IMR-90 (cell line): ENCODE data around the gene PTK6. TPM values are rescaled to one million over a fixed set of nuclear protein-coding genes. Genes with fewer than 3 reads are reported as not detected.

Experiments
- ATAC-seq: fragments of 200-7000 bp; cut with Tn5 transposase; 2 replicates; pipeline ENCODE4 v1.9.1; 2020; ENCODE audit warnings: low read depth, mild to moderate bottlenecking, moderate library complexity
- BruUV-seq: library from RNA; stranded (reverse); fragments of 400-500 nt; replicated peaks from 2 replicates; lab custom pipeline; 2021; lab: Mats Ljungman, UMichigan
- CTCF ChIA-PET: fragments of 300-600 bp; formaldehyde crosslinking; extraction: SDS; loops from one replicate; lab custom pipeline; 2021; ENCODE audit warnings: antibody characterized with exemption; lab: Yijun Ruan, JAX
- POLR2A ChIA-PET: fragments of 300-600 bp; sonication (Branson Sonifier 250); formaldehyde crosslinking; loops from one replicate; lab custom pipeline; 2022; ENCODE audit warnings: antibody characterized with exemption; ENCODE audit not compliant: unreplicated experiment; lab: Charles Lee
- DNase-seq: peaks from one replicate; pipeline ENCODE4 v3.0.0; 2013
- H2AFZ ChIP-seq: replicated peaks from 2 replicates; pipeline ENCODE3; 2013; ENCODE audit warnings: low read length, mild to moderate bottlenecking; ENCODE audit not compliant: poor library complexity
- H2AK5ac ChIP-seq: 2 replicates; pipeline ENCODE4 v1.6.1; 2013; ENCODE audit warnings: low read depth, low read length, inconsistent platforms
- H2AK9ac ChIP-seq: replicated peaks from 2 replicates; pipeline ENCODE3; 2013; ENCODE audit warnings: mild to moderate bottlenecking, low read depth, low read length, moderate library complexity; ENCODE audit not compliant: poor library complexity
- H2BK120ac ChIP-seq: 2 replicates; pipeline ENCODE4 v1.6.1; 2013; ENCODE audit warnings: low read depth, low read length, inconsistent platforms
- H2BK15ac ChIP-seq: 3 replicates; pipeline ENCODE4 v1.6.1; 2013; ENCODE audit warnings: low read depth, low read length, inconsistent platforms
- H2BK20ac ChIP-seq: 2 replicates; pipeline ENCODE4 v1.6.1; 2013; ENCODE audit warnings: low read depth, mild to moderate bottlenecking, inconsistent platforms, low read length, moderate library complexity
- H2BK5ac ChIP-seq: 2 replicates; pipeline ENCODE4 v1.6.1; 2013; ENCODE audit warnings: mild to moderate bottlenecking, low read depth, low read length, inconsistent platforms; ENCODE audit not compliant: poor library complexity, severe bottlenecking
- H3K14ac ChIP-seq: replicated peaks from 2 replicates; pipeline ENCODE4 v1.6.1; 2013; ENCODE audit warnings: low read depth, low read length, inconsistent platforms
- H3K18ac ChIP-seq: 2 replicates; pipeline ENCODE4 v1.6.1; 2013; ENCODE audit warnings: low read depth, low read length, control low read depth
- H3K23ac ChIP-seq: 2 replicates; pipeline ENCODE4 v1.6.1; 2013; ENCODE audit warnings: low read depth, low read length, inconsistent platforms
- H3K27ac ChIP-seq: 2 replicates; pipeline ENCODE4 v1.5.1; 2013; ENCODE audit warnings: mild to moderate bottlenecking, control low read depth, low read length; ENCODE audit not compliant: insufficient read depth
- H3K27me3 ChIP-seq: 2 replicates; pipeline ENCODE4 v1.6.1; 2013; ENCODE audit warnings: low read length; ENCODE audit not compliant: control insufficient read depth, insufficient read depth
- H3K36me3 ChIP-seq: 2 replicates; pipeline ENCODE4 v1.6.1; 2013; ENCODE audit warnings: low read length, mixed read lengths; ENCODE audit not compliant: control insufficient read depth, insufficient read depth
- H3K4ac ChIP-seq: 2 replicates; pipeline ENCODE4 v1.6.1; 2013; ENCODE audit warnings: low read depth, low read length, inconsistent platforms
- H3K4me1 ChIP-seq: 2 replicates; pipeline ENCODE4 v1.6.1; 2013; ENCODE audit warnings: low read length, mixed read lengths; ENCODE audit not compliant: control insufficient read depth, insufficient read depth
- H3K4me2 ChIP-seq: 2 replicates; pipeline ENCODE4 v1.6.1; 2013; ENCODE audit warnings: low read depth, mild to moderate bottlenecking, control low read depth, low read length, moderate library complexity
- H3K4me3 ChIP-seq: 2 replicates; pipeline ENCODE4 v1.5.1; 2013; ENCODE audit warnings: low read depth, mild to moderate bottlenecking, control low read depth, low read length, moderate library complexity; ENCODE audit not compliant: insufficient read depth
- H3K56ac ChIP-seq: 2 replicates; pipeline ENCODE4 v1.6.1; 2013; ENCODE audit warnings: low read length, inconsistent platforms; ENCODE audit not compliant: insufficient read depth; ENCODE audit errors: extremely low read depth
- H3K79me1 ChIP-seq, 2 experiments: 2 replicates each; pipeline ENCODE4 v1.6.1; 2013; ENCODE audit warnings: low read length in 2 of 2, inconsistent platforms in 1 of 2, low read depth in 1 of 2
- H3K9ac ChIP-seq: 2 replicates; pipeline ENCODE4 v1.6.1; 2013; ENCODE audit warnings: low read depth, low read length, control low read depth
- H3K9me1 ChIP-seq: 2 replicates; pipeline ENCODE4 v1.6.1; 2013; ENCODE audit warnings: low read length, inconsistent platforms; ENCODE audit not compliant: insufficient read depth
- H3K9me3 ChIP-seq: 2 replicates; pipeline ENCODE4 v1.6.1; 2013; ENCODE audit warnings: low read length; ENCODE audit not compliant: control insufficient read depth, insufficient read depth
- H4K20me1 ChIP-seq: 2 replicates; pipeline ENCODE4 v1.6.1; 2013; ENCODE audit warnings: low read length, inconsistent platforms; ENCODE audit not compliant: insufficient read depth
- H4K5ac ChIP-seq: 2 replicates; pipeline ENCODE4 v1.6.1; 2013; ENCODE audit warnings: mild to moderate bottlenecking, low read depth, low read length, control low read depth
- H4K8ac ChIP-seq, 2 experiments: 2 replicates each; pipeline ENCODE4 v1.6.1; 2013; ENCODE audit warnings: low read depth in 2 of 2, low read length in 2 of 2, control low read depth in 1 of 2, inconsistent platforms in 1 of 2
- H4K91ac ChIP-seq: 2 replicates; pipeline ENCODE4 v1.6.1; 2013; ENCODE audit warnings: low read depth, low read length, inconsistent platforms; ENCODE audit not compliant: insufficient read depth
- BHLHE40 ChIP-seq: fragments of 150-350 bp; IDR thresholded peaks from 2 replicates; pipeline ENCODE4 v1.6.1; 2016; ENCODE audit warnings: mild to moderate bottlenecking, low read depth, low read length
- CEBPB ChIP-seq: IDR thresholded peaks from 2 replicates; pipeline ENCODE4 v1.6.1; 2012; ENCODE audit warnings: low read depth, low read length, improper control_type of control experiment
- CHD1 ChIP-seq: IDR thresholded peaks from 2 replicates; pipeline ENCODE4 v1.6.1; 2012; ENCODE audit warnings: low read depth, low read length, improper control_type of control experiment
- CTCF ChIP-seq: conservative IDR thresholded peaks from 2 replicates; pipeline ENCODE4 v1.5.1; 2012; ENCODE audit warnings: mild to moderate bottlenecking, low read depth, low read length, improper control_type of control experiment
- ELK1 ChIP-seq: fragments of 150-350 bp; IDR thresholded peaks from 2 replicates; pipeline ENCODE4 v1.6.1; 2016; ENCODE audit warnings: low read depth, mild to moderate bottlenecking, low read length, moderate library complexity, borderline replicate concordance
- FOS ChIP-seq: fragments of 150-350 bp; IDR thresholded peaks from 2 replicates; pipeline ENCODE4 v1.6.1; 2016; ENCODE audit warnings: low read depth, low read length
- MAFK ChIP-seq: IDR thresholded peaks from 2 replicates; pipeline ENCODE4 v1.6.1; 2012; ENCODE audit warnings: low read depth, low read length, improper control_type of control experiment
- MAZ ChIP-seq: IDR thresholded peaks from 2 replicates; pipeline ENCODE4 v1.6.1; 2012; ENCODE audit warnings: low read depth, mild to moderate bottlenecking, low read length, improper control_type of control experiment, moderate library complexity, borderline replicate concordance
- MXI1 ChIP-seq: IDR thresholded peaks from 2 replicates; pipeline ENCODE4 v1.6.1; 2012; ENCODE audit warnings: low read depth, mild to moderate bottlenecking, low read length, moderate library complexity, borderline replicate concordance
- NFE2L2 ChIP-seq: fragments of 150-350 bp; IDR thresholded peaks from 2 replicates; pipeline ENCODE4 v1.6.1; 2016; ENCODE audit warnings: low read depth, mild to moderate bottlenecking, low read length
- POLR2A ChIP-seq: IDR thresholded peaks from 2 replicates; pipeline ENCODE4 v1.6.1; 2012; ENCODE audit warnings: mild to moderate bottlenecking, low read depth, low read length
- RAD21 ChIP-seq: IDR thresholded peaks from 2 replicates; pipeline ENCODE4 v1.6.1; 2012; ENCODE audit warnings: low read length, improper control_type of control experiment
- RCOR1 ChIP-seq: IDR thresholded peaks from 2 replicates; pipeline ENCODE4 v1.6.1; 2012; ENCODE audit warnings: mild to moderate bottlenecking, low read length, improper control_type of control experiment; ENCODE audit not compliant: insufficient replicate concordance
- RFX5 ChIP-seq: IDR thresholded peaks from 2 replicates; pipeline ENCODE4 v1.8.0; 2012; ENCODE audit warnings: low read depth, mild to moderate bottlenecking, low read length, moderate library complexity
- SMC3 ChIP-seq: fragments of 150-350 bp; IDR thresholded peaks from 2 replicates; pipeline ENCODE4 v1.6.1; 2016; ENCODE audit warnings: low read depth, mild to moderate bottlenecking, antibody characterized with exemption, low read length, moderate library complexity
- WGBS, 2 experiments: methylation state at CpG; one replicate each; pipeline versions ENCODE4 v1.1.5 to v1.1.7; 2013; ENCODE audit warnings: missing lambda C conversion rate in 2 of 2; ENCODE audit not compliant: insufficient read length in 1 of 2; ENCODE audit errors: extremely low coverage in 2 of 2; 5-methylcytosine and 5-hydroxymethylcytosine counted together
- dilution Hi-C: fragments of 300-500 bp; cut with HindIII; formaldehyde crosslinking; loops from one replicate; pipeline ENCODE4 v1.14.3; 2018; ENCODE audit warnings: low sequenced_read_pairs; ENCODE audit not compliant: unreplicated experiment
- in situ Hi-C: fragments of 300-500 bp; cut with MboI; formaldehyde crosslinking; loops from 3 replicates; pipeline ENCODE4 v1.14.3; 2019; ENCODE audit warnings: low sequenced_read_pairs, inconsistent platforms, mixed read lengths
- intact Hi-C: fragments of 100-400 bp; cut with micrococcal nuclease; formaldehyde crosslinking; loops from 2 replicates; pipeline ENCODE4 v1.10.0; 2022
- polyA plus RNA-seq, 3 experiments: library from polyadenylated mRNA; depleted of rRNA; stranded (reverse); fragments of >200 nt; gene quantifications; 2 replicates each; pipeline ENCODE4 v1.2.3, GENCODE V29; 2012; ENCODE audit warnings: low replicate concordance in 1 of 3
- total RNA-seq: library from RNA; depleted of rRNA; stranded (reverse); fragments of >200 nt; gene quantifications from 2 replicates; pipeline ENCODE4 v1.2.3, GENCODE V29; 2012

The PTK6 gene
- total and polyA plus RNA-seq, 2 of the 4 experiments (the other 2 are of a cell fraction) = not detected

- DNase-seq (no peak), ATAC-seq (no peak)
- intact Hi-C loops = no loop called here
- H3K14ac ChIP-seq = no peak overlapping the region
- peak overlapping the region; percentile 88 for H2AFZ ChIP-seq
- no peak overlapping the region for H2BK5ac ChIP-seq
- no peaks in the 10 kb centered on the region for H3K9me3 ChIP-seq
- CTCF ChIA-PET = interaction anchor here (0.7 kb wide), 1 partner anchor 30 kb away, joined by 4 read pairs; no protein-coding TSS in a partner anchor
- in situ Hi-C loops = no loop called here
- 87% methylated on average over 20 of the region's 23 CpGs; no CpG with 5 or more reads in 1 of the 2 experiments for WGBS, 2 experiments
- no peak overlapping the region for H2BK15ac ChIP-seq
- no peak overlapping the region for H2AK5ac ChIP-seq
- H3K79me1 ChIP-seq = no peaks in the 10 kb centered on the region
- H3K9me1 ChIP-seq = peaks cover 2% of the 10 kb centered on the region; the same call in 1 of the 2 replicates
- H3K4ac ChIP-seq = no peak overlapping the region
- H3K4me2 ChIP-seq = peak overlapping the region; percentile 21
- no peak overlapping the region for H2BK20ac ChIP-seq
- BruUV-seq = no TSS peak
- dilution Hi-C loops = no loop called here
- H3K36me3 ChIP-seq = peaks cover 3% of the 10 kb centered on the region; the same call in 1 of the 2 replicates
- H3K27ac ChIP-seq = no peak overlapping the region
- H4K91ac ChIP-seq = no peak overlapping the region; the same call in 1 of the 2 replicates
- no peak overlapping the region for H3K23ac ChIP-seq
- H4K20me1 ChIP-seq = no peaks in the 10 kb centered on the region; the same call in 1 of the 2 replicates
- no peak overlapping the region for H3K4me3 ChIP-seq
- H3K18ac ChIP-seq = no peak overlapping the region
- no peak overlapping the region for H4K5ac ChIP-seq
- no peak overlapping the region for H3K56ac ChIP-seq
- no peaks in the 10 kb centered on the region for H3K27me3 ChIP-seq
- no peaks in the 10 kb centered on the region for H3K4me1 ChIP-seq
- POLR2A ChIA-PET = no interaction called here
- H2AK9ac ChIP-seq = peak overlapping the region; percentile 17
- no peak overlapping the region for H3K9ac ChIP-seq
- no peak overlapping the region for H2BK120ac ChIP-seq
- peak overlapping the region in 1 of 2 experiments; percentile 29; a peak in 1 of 4 replicates for H4K8ac ChIP-seq
- TF ChIP-seq RFX5 (no peak), CHD1 (no peak), BHLHE40 (no peak), POLR2A (no peak), MAZ (no peak), FOS (no peak), RCOR1 (no peak), CEBPB (no peak), RAD21 (no peak), NFE2L2 (no peak), MXI1 (no peak), CTCF (no peak), SMC3 (no peak), ELK1 (no peak), MAFK (no peak)
Observed at GRCh38 chr20:63582382-63583063, 45.3 kb upstream of the PTK6 start.
